Anterior cingulate cortex (tissue), 58 donors: ENCODE measurements around the gene GPR176.

Experiments
- DNase-seq, 58 donors: peaks; one replicate each; lab custom pipeline; 2025; lab: John Stamatoyannopoulos, UW

The GPR176 gene

GRCh38 chr15:39752246-39752645 is 167.8 kb downstream of the GPR176 start:
- no peak for DNase-seq
